Tibial nerve (tissue), 3 donors: Measurements from ENCODE around the gene KRTAP10-6.

Experiments used
- CTCF ChIP-seq, 5 experiments: fragments of 200-600 bp in 3 of 5; fragments of 450-650 bp in 2 of 5; sonication (generic) in 3 of 5; IDR thresholded peaks; one replicate each; pipeline ENCODE4 v1.5.1; 2016 to 2019; ENCODE audit warnings: antibody characterized with exemption in 5 of 5, mild to moderate bottlenecking in 3 of 5, moderate library complexity in 2 of 5
- POLR2A ChIP-seq, 2 donors: fragments of 450-650 bp; IDR thresholded peaks; one replicate each; pipeline ENCODE4 v1.6.1; 2017; ENCODE audit warnings: antibody characterized with exemption in 2 of 2, mild to moderate bottlenecking in 2 of 2, moderate library complexity in 2 of 2

- TF ChIP-seq CTCF (IDR thresholded peaks at IDR 0.05) (no peak), POLR2A (IDR thresholded peaks at IDR 0.05) (no peak)
Observed at GRCh38 chr21:44572959-44573583, 19.2 kb downstream of the KRTAP10-6 start.
